HTR-8/SVneo (cell line): ENCODE measurements around the gene MB.

Experiments
- DNase-seq: peaks from one replicate; pipeline ENCODE4 v3.0.0; 2011; ENCODE audit warnings: low spot score, mixed read lengths; ENCODE audit not compliant: insufficient read length
- FAIRE-seq: peaks from 2 replicates; lab custom pipeline; 2011; peaks lifted over from hg19 to GRCh38; lab: Jason Lieb, UNC

The MB gene

GRCh38 chr22:35600476-35600875 lies 16.7 kb downstream of the MB start:
- no peak for DNase-seq
- no peak for FAIRE-seq

DNA sequence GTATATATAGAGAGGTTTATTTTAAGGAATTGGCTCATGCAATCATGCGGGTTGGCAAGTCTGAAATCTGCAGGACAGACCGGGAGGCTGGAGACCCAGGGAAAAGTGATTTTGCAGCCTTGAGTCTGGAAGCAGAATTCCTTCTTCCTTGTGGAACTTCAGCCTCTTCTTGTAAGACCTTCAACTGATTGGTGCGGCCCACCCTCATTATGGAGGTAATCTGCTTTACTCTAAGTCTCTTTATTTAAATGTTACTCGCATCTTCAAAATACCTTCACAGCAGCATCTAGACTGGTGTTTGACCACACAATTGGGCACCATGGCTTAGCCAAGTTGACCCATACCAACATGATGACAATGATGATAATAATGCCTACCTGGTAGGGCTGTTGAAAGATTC lies 17.8 kb downstream of the MB start:
- no peak for FAIRE-seq
- no peak for DNase-seq

- no peak for FAIRE-seq
- no peak for DNase-seq
Observed at GRCh38 chr22:35598396-35598710, 18.8 kb downstream of the MB start.

DNA sequence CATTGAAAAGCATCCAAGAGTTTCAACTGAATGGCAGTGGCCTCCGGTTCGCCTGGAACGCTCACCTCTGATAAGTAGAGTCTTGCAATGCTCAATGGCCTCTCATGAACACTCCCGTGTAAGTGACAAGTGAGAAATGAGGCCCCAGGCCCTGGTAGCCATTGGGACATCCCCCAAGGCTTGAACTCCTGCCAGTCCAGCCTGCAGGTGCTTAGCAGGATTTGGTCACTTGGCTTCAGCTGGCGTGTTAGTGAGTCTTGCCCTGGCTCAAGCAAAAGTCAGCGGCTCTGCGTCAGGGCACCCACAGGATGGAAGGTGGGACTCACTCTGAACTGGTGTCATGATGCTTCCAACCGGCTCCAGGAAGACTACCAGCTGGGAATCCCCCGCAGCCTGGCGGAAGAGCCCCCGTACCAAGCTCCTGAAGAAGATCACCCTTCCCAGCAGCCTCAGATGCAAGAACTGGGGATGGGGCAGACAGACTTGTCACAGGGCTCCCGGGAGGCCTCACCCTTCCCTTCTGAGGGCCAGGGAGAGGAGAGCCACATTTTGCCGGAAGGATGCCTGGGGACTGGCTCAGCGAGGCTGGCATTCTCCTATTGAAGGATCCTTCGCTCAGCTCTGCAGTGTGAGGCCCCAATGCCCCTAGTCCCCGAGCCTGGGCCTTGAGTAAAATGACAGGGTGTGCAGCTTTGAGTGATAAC lies 19.3 kb downstream of the MB start:
- FAIRE-seq (no peak), DNase-seq (no peak)

DNA sequence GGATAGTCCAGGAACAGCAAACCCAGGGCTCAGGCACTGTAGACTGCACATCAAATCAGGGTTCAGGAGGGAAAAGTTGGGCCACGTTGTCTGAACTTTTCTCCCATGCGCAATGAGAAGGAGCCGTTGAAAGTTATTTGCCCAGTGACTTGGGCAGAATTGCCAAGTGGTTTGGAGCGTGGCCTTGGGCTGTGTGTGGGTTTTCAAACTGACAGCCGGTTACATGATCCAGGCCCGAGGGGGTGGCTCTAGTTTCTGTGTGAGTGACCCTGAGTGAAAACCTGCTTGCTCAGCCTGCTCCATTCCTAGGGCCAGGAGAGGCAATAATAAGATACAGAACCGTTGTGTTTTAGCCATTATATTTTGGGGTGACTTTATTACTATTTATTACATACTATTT lies 20.3 kb downstream of the MB start:
- no peak for FAIRE-seq
- DNase-seq = no peak

- FAIRE-seq = no peak
- no peak for DNase-seq
Observed at GRCh38 chr22:35594686-35595085, 22.4 kb downstream of the MB start.

GRCh38 chr22:35593891-35594470 lies 23.1 kb downstream of the MB start:
- DNase-seq (no peak), FAIRE-seq (no peak)

- no peak for FAIRE-seq
- DNase-seq = no peak
Observed at GRCh38 chr22:35593071-35593890, 23.8 kb downstream of the MB start.

- no peak for FAIRE-seq
- DNase-seq = no peak
Observed at GRCh38 chr22:35592418-35592967, 24.6 kb downstream of the MB start.

DNA sequence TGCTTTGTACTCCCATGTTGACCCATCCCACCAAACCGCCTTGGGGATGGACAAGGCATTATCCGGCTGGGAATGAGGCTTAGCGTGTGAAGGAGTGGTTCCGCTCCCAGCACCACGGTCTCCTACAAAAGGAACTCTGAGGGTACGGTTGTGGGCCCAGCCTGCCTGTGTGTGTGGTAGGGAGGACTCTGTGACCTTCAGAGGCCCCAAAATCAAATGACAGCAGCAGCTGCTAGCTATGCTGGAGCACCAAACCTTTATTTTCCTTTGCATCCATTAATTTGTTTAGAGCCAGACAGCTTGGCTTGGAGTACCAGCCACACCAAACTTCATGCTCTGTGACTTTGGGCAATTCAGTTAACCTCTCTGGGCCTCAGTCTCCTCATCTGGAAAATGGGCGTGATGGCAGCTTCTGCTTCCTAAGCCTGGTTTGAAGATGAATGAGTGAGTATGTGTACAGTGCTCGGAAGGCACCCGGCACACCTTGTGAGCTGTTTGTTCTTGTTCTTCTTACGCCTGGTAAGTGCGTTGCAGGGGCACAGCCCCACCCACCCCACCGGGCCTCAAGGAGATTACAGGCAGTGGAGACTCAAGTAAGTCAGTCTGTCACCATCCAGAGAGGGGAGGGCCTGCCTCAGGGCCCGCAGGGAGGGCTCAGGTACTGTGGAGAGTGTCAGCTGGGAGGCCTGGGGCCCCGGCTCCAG lies 25.3 kb downstream of the MB start:
- FAIRE-seq (no peak), DNase-seq (no peak)

- DNase-seq = no peak
- no peak for FAIRE-seq
Observed at GRCh38 chr22:35590634-35591295, 26.4 kb downstream of the MB start.

DNA sequence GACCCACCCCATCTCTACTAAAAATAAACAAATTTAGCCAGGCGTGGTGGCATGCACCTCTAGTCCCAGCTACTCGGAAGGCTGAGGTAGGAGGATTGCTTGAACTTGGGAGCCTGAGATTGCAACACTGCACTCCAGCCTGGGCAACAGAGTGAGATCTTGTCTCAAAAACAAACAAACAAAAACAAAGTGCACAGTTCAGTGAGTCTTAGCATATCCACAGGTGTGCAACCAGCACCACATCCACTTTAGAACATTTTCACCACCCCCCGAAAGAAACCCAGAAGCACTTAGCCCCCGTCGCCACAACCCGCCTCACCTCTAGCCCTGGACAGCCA lies 27.4 kb downstream of the MB start:
- no peak for FAIRE-seq

DNA sequence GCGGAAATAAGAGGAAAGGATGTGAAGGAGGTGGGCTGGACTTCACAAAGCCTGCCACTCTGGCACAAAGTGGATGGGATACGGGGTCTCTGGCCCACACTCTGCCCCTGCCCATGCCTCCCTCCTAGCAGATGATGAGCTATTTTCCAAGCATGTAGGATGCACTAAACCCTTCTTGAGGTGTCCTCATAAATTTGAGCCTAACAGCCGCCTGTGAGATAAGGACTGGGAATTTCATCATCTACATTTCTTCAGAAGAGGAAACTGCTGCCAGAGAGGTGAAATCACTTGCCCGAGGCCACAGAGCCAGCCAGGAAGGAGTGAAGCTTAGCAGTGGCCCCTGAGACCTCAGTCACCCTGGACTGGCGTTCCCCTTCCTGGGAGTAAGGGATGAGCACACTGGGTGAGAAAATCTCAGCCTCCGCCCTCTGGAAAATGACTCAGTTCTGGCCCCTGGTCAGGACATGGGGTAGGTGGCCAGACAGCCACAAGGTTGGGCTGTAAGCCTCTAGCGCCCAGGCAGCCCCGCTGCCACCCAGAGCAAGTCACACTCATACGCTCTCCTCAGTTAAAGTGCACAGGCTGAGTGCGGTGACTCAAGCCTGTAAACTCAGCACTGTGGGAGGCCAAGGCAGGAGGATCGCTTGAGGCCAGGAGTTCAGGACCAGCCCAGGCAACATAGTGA lies 27.9 kb downstream of the MB start:
- DNase-seq = peak; percentile 80
- peak; percentile 87 for FAIRE-seq

More for the DNA sequence above, 27.4 kb downstream of the MB start:
- DNase-seq = no peak

DNA sequence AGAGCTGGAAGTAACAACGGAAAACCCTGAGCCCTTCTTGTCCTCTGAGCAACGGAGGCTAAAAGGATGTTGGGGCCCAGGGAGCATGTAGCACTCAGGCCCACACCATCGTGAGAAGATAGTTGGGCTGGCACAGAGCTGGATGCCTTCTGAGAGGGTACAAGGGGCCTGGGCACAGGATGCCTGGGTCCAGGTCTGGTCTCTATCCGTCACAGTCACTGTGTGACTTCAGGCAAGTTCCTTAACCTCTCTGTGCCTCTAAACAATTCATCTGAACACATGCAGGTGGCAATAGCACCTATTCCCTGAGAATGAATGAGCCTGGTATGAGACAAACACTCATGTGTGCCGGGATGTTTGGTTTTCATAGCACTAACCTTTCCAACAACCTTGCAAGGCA lies 29.2 kb downstream of the MB start:
- DNase-seq = no peak

GRCh38 chr22:35587447-35587870 lies 29.7 kb downstream of the MB start:
- DNase-seq = no peak
- FAIRE-seq = no peak

More for the DNA sequence above, 29.2 kb downstream of the MB start:
- no peak for FAIRE-seq

GRCh38 chr22:35586771-35587170 lies 30.4 kb downstream of the MB start:
- DNase-seq = no peak
- no peak for FAIRE-seq

- FAIRE-seq (no peak), DNase-seq (peak; percentile 74)
Observed at GRCh38 chr22:35582861-35583670, 34.1 kb downstream of the MB start.

DNA sequence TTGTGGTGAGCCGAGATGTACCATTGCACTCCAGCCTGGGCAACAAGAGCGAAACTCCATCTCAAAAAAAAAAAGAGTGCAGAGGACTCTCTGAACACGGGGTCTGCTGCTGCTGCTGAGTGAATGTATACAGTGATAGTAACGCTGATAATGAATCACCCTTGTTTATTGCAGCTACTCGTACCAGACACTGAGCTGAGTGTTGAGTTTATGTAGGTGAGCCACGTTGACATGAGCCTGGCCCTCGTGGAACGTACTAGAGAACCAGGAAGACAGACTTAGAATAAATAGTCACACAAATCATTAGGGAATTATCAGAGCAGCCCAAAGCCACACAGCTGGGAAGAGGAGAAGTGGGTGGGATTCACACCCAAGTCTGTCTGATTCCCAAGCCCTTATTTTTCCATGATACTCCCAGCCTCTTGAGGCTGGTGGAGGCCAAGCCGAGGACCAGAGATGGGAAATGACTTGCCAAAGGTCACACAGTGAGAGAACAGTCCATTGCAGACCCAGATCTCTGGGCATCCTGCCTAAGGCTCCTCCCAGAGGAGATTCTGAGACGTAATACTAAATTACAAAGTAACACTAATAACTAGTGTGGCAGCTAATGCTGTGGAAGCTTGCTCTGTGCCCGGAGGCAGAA lies 34.8 kb downstream of the MB start:
- FAIRE-seq = no peak
- DNase-seq = no peak
